ENCODE results near the gene DHRS7B. TPM values are rescaled to one million over a fixed set of nuclear protein-coding genes. Genes with fewer than 3 reads are reported as not detected.
A peak's percentile ranks its signal among the peaks of the same experiment; 100 is the strongest.

DHRS7B gene
- total and polyA plus RNA-seq, 2 of the 13 experiments (the other 11 are each of a cell fraction or from before 2014, with no cell fraction given): 20.0 to 35.8 TPM

- TF ChIP-seq SNAI1 (CRISPR knock-in tag; IDR thresholded peaks at IDR 0.05; ENCODE audit: borderline replicate concordance) (no peak), NR2F6 (IDR thresholded peaks at IDR 0.05) (0 out of 2 replicates have a peak, but pooled peaks have one; percentile 35), NR2F6 (CRISPR knock-in tag; IDR thresholded peaks at IDR 0.05) (peak; percentile 12; the same call in 1 of the 2 replicates), ATF1 (CRISPR knock-in tag; IDR thresholded peaks at IDR 0.05) (no peak), ZNF569 (CRISPR knock-in tag; IDR thresholded peaks at IDR 0.05; ENCODE audit: borderline replicate concordance) (no peak), CREB3 (CRISPR knock-in tag; IDR thresholded peaks at IDR 0.05) (no peak), MXD3 (CRISPR knock-in tag; IDR thresholded peaks at IDR 0.05) (no peak), ZBTB26 (CRISPR knock-in tag; IDR thresholded peaks at IDR 0.05; ENCODE audit: borderline replicate concordance) (no peak), ZEB1 (IDR thresholded peaks at IDR 0.05; ENCODE audit: insufficient replicate concordance, low read depth) (no peak), KDM5A (IDR thresholded peaks at IDR 0.05; ENCODE audit: borderline replicate concordance, low read length) (no peak), ZNF616 (CRISPR knock-in tag; IDR thresholded peaks at IDR 0.05; ENCODE audit: low read depth) (no peak), ARNT (IDR thresholded peaks at IDR 0.05) (no peak), ZNF296 (CRISPR knock-in tag; conservative IDR thresholded peaks at IDR 0.05) (no peak), ZBTB4 (CRISPR knock-in tag; IDR thresholded peaks at IDR 0.05; ENCODE audit: borderline replicate concordance) (no peak), ZNF329 (CRISPR knock-in tag; IDR thresholded peaks at IDR 0.05; ENCODE audit: low read depth) (no peak), KLF16 (CRISPR knock-in tag; IDR thresholded peaks at IDR 0.05) (no peak), PRMT3 (CRISPR knock-in tag; IDR thresholded peaks at IDR 0.05; ENCODE audit: borderline replicate concordance, low read depth) (no peak), PAXIP1 (CRISPR knock-in tag; conservative IDR thresholded peaks at IDR 0.05) (peak; percentile 59; the same call in 1 of the 2 replicates), TEAD3 (CRISPR knock-in tag; optimal IDR thresholded peaks at IDR 0.05; ENCODE audit: borderline replicate concordance) (peak; percentile 11), PPARG (CRISPR knock-in tag; conservative IDR thresholded peaks at IDR 0.05) (no peak), ZNF138 (CRISPR knock-in tag; IDR thresholded peaks at IDR 0.05; ENCODE audit: low read depth) (no peak)
These were observed 32.5 kb upstream of the DHRS7B start (continued) for GRCh38 chr17:21094298-21094704.
